Measurements from ENCODE around the gene LINC01488.

LINC01488 gene

GRCh38 chr11:69462106-69462951, 19.1 kb upstream of the LINC01488 start:
- no peak for DNase-seq (ENCODE audit: low read depth, low spot score)
- H3K4me3 ChIP-seq (ENCODE audit: low read length), result no peak overlapping the region

DNA sequence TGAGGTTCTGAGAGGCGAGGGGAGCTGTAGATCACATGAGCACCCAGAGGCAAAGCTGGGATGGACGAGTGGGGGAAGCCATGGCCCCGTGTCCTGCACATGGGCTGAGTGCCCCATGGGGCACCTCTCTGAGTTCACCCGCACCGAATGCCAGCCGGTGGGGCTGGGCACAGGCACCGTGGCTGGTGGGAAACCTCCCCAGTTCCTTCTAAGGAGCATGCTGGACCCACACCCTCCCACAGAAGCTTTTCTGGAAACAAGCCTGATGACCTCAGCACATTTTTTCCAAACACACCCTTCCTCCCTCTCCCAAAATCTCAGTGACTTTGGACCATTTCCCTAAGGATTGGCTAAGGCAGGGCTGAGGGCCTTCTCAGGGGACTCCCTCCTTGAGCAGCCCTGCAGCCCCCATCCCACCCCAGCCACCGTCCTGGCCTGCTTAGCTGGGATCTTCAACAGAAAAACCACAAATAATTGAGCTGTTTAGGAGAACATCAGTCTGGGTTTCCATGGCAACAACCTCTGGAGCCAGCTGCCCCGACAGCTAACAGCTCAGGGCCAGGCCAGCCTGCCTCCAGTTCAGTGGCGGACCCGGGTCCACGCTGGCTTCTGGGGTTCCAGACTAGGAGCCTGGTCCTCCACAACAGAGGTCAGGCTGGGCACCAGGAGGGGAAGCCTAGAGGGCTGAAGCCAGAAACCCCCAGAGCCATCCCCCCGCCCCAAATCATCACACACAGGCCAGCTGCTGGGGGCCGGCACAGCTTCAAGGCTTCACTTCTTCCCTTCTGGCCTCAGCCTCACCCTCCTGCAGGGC, 18.1 kb upstream of the LINC01488 start:
- DNase-seq (ENCODE audit: low read depth, low spot score), result no peak

DNA sequence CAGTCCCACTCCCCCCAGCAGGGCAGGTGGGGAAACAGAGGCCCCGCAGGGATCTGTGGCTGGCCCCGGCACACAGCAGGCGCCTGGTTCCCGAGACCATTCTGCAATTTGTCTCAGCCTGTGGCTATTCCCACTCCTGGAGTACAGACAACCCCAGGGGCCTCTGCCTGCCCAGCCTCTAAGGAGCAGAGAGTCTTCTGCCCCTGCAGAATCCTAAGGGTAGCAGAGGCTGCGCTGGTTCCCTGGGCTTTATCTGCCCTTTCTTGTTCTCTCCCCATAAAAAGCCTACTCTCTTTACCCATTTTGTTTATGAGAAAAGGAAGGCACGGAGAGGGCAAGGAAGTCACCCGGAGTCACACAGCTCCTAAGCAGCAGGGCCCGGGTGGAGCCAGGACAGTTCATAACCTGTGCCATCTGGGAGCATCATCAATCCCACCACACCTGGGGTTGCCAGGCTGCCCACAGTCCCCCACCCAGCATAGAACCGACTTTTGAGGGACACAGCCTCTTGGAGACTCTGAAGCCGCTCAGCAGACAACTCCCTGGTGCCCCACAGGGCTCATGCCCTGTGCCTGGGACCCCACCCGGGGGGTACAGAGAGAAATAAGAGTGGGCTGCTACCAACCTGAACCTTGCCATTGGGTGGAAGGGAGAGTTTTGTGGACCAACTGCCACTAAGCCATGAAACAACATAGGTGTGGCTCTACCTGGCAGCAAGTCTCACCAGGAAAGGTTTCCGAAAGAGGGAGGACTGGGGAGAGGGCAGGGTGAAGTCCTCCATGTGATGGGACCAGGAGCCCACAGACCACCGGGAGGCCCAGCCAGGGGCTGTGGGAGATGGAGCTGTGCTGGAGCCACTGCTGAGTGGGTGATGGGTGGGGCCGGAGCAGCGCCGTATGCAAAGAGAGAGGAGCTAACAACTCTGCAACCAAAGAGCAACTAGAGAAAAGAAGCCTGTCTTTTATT, 17.2 kb upstream of the LINC01488 start:
- DNase-seq (ENCODE audit: low read depth, low spot score), result no peak
- H3K4me3 ChIP-seq (ENCODE audit: low read length), result no peak overlapping the region

More for the DNA sequence above, 18.1 kb upstream of the LINC01488 start:
- H3K4me3 ChIP-seq (ENCODE audit: low read length), result no peak overlapping the region

DNA sequence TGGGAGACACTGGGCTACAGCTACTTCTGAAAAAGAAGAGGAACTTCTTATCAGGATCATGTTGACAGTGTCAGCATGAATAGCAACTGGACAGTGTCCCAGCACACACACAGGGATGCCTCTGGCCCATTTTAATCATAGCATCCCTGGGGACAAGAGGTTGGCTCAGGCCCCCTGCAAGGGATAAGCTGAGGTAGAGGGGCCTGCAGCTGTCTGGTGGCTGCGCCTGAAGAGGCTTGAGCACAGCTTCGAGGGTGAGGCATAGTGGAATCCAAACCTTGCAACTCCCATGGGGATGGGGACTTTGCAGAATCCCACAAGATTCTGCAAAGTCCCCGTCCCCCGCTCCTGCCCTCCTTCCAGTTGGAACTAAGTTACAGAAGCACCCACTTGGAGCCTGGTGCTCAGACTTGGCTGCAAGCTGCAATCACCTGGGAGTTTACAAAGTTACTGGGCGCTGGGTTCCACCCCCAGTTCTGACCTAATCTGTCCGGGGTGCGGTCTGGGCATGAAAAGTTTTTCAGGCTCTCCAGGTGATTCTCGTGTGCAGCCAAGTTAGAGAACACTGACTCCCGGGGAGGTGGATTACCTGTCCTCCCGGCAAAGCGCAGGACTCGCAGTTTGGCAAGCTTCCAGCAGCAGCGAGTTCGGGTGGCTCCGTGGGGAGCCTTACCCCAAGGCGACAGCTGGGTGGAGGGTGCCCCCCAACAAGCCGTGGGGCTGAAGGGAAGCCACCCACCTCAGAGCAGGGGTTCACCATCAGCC, 16.0 kb upstream of the LINC01488 start:
- no peak for DNase-seq (ENCODE audit: low read depth, low spot score)

GRCh38 chr11:69466039-69466438, 15.4 kb upstream of the LINC01488 start:
- no peak for DNase-seq (ENCODE audit: low read depth, low spot score)
- no peak overlapping the region for H3K4me3 ChIP-seq (ENCODE audit: low read length)

More for the DNA sequence above, 16.0 kb upstream of the LINC01488 start:
- H3K4me3 ChIP-seq (ENCODE audit: low read length), result no peak overlapping the region

- no peak for DNase-seq (ENCODE audit: low read depth, low spot score)
- no peak overlapping the region for H3K4me3 ChIP-seq (ENCODE audit: low read length)
Observed at GRCh38 chr11:69467196-69467595, 14.3 kb upstream of the LINC01488 start.

GRCh38 chr11:69467646-69468045, 13.8 kb upstream of the LINC01488 start:
- DNase-seq (ENCODE audit: low read depth, low spot score), result no peak
- H3K4me3 ChIP-seq (ENCODE audit: low read length), result no peak overlapping the region

GRCh38 chr11:69468221-69468620, 13.2 kb upstream of the LINC01488 start:
- no peak for DNase-seq (ENCODE audit: low read depth, low spot score)
- no peak overlapping the region for H3K4me3 ChIP-seq (ENCODE audit: low read length)

DNA sequence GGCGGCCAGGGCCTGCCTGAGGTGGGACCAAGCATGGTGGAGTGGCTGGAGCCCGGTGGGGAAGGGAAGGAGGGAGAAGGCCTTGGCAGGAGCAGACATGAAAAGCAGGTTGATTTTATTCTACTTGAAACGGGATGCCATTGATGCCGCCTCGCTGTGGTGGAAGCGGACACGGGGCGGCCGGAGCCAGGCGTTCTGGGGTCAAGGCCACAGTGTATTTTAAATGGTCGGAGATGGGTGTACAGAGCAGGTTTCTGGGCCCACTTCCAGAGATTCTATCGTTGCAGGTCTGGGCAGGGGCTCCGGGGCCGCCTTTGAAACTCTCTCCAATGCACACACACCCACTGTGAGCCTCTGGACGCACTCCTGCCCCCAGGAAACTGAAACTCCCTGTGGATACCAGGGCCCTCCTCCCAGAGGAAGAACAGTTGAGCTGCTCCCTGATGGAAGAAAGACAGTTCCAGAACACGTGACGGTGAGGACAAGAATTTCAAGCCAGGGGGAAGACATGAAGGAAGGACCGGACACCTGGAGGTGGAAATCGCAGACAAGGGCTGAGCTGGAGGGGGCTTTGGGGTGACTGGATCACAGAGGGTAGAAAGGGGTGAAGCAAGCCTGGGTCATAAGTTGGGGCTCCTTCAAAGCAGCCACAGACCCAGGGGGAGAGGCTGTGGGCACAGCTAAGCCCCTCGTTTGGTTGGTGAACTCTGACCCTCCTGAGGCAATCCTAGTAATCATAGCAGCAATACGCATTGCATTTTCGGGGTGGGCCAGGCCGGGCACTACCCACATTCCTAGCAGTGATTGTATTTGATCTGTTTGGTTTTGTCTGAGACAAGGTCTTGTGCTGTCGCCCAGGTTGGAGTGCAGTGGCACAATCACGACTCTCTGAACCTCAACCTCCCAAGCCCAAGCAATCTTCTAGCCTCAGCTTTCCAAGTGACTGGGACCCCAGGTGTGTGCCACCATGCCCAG, 12.3 kb upstream of the LINC01488 start:
- DNase-seq (ENCODE audit: low read depth, low spot score), result no peak
- H3K4me3 ChIP-seq (ENCODE audit: low read length), result no peak overlapping the region

- no peak for DNase-seq (ENCODE audit: low read depth, low spot score)
- H3K4me3 ChIP-seq (ENCODE audit: low read length), result no peak overlapping the region
Observed at GRCh38 chr11:69470301-69470700, 11.2 kb upstream of the LINC01488 start.

DNA sequence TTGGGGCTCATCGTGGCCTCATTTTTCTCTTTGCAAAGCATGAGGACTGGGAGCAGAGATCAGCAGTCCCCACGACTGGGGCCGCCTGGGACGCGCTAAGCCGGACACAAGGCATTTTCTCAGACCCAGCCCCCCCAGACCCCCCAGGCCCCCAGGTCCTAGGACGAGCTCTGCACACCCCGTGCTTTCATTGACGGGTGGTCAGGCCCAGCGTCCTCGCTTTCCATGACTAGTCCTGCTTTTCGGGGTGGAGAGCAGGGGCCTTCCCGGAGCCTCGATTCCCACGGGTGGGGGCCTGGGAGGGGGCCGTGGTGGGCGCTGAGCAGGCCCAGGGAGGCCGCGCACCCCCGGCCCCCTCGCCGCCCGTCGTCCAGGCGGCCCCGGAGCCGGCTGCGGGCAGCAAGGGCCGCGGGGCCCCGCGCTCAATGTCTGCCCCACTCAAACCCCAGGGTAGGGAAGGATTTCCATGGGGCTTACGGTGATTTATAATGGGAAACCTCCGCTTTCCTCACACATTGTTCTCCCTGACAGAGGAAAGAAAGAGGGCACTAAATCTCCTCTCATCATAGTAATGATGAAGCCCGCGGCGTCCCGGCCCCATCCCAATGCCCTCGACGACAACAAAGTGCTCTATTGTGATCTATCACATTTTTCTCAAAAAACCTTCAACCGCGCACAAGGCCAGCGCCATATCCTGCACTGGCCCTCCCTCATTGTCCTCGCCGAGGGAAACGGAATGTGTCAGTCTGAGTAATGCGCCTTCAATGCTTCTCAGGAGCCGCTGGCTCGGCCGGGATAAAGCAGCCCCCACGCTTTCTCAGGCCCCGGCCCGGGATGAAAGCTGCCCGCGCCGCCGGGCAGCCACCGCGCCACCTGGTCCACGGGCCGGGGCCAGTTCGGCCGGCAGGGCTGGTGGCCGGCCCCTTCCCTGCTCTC, 10.4 kb upstream of the LINC01488 start:
- no peak overlapping the region for H3K4me3 ChIP-seq (ENCODE audit: low read length)
- DNase-seq (ENCODE audit: low read depth, low spot score), result no peak

DNA sequence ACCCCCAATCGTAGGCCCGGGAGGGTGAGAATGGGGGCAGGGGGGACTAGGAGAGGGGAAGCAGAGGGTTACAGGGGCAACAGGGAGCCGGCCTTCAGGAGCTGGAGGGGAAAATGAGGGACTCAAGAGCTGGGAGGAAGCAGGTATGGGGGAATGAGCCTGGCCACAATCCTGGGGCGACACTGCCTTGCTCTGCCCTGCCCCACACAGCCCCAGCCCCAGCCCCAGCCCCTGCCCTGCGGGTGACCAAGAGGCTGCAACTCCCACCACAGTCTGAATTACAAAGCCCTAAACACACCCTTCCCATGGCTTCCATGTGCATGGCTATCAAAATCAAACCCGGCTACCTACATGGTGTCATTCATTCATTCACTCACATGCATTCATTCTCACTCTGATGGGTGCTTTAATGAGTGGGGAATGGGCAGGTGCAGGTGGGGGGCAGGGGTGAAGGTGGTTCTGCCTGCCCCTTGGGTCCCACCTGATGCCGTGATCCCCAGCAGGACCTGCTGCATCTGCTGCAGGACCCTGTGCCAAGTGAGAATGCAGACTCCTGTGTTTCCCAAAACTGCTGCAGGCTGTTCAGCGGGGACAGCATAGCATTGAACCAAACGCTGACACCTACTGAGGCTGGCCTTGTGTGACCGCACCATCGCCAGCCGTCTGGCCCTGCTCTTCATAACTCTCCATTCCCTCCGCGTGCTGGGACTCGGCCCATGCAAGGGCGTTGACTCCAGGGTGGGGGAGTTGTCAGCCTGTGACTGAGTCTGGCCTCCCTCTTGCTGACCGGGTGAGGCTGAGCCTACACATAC, 9.5 kb upstream of the LINC01488 start:
- H3K4me3 ChIP-seq (ENCODE audit: low read length), result no peak overlapping the region
- DNase-seq (ENCODE audit: low read depth, low spot score), result no peak

DNA sequence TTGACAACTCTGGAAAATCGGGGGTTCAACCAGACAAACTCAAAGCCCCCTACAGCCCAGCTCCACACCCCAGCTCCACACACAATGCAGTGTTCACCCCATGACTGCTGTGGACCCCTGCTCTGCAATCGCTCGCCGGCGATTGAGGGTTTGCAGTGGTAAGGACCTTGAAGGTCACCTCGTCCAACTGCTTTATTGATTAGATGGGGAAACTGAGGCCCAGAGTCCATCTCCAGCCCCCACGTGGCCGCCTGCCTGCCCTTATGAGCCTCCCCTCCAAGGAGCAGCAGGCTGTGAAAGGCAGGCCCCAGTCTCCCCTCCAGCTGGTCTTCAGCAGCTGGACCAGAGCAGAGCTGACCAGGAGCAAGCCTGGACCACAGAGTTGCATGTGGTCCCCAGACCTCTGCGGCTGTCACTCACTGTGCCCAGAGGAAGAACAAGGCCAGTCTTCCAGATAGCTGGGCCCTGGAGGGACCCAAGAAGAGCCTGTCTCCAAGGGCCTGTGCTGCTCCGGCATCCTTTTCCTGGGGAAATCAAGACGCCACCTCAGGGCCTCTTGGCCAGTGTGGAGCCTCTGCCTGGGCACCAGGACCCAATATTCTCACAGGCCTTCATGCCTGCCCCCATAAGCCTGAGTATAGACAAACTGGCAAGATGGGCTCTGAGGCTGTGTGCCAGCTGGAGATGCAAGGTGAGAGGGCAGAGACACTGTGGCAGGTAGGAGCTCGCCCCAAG, 8.8 kb upstream of the LINC01488 start:
- H3K4me3 ChIP-seq (ENCODE audit: low read length), result no peak overlapping the region
- no peak for DNase-seq (ENCODE audit: low read depth, low spot score)

DNA sequence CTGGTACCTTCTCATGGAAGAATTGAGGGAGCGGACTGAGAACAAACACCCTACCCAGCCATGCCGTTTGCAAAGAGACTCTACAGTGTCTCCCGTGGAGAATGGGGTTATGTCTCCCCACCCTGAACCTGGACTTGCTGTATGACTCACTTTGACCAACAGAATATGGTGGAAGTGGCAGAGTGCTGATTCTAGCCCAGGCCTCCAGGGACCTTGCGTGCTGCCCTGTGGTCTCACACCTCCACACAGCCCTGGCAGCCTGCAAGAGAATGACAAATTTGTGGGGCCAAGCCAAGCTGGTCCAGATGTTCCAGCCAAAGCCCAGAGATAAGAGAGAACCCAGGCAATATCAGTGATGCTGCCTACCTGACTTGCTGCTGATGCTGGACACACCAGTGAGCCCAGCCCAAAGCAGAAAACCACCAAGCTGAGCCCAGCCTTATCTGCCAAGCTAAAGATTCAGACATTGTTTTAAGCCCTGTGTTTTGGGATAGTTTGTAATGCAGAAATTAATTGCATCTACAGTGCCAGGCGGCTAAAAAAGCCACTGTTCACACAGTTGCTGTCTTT, 8.1 kb upstream of the LINC01488 start:
- no peak for DNase-seq (ENCODE audit: low read depth, low spot score)
- H3K4me3 ChIP-seq (ENCODE audit: low read length), result no peak overlapping the region

DNA sequence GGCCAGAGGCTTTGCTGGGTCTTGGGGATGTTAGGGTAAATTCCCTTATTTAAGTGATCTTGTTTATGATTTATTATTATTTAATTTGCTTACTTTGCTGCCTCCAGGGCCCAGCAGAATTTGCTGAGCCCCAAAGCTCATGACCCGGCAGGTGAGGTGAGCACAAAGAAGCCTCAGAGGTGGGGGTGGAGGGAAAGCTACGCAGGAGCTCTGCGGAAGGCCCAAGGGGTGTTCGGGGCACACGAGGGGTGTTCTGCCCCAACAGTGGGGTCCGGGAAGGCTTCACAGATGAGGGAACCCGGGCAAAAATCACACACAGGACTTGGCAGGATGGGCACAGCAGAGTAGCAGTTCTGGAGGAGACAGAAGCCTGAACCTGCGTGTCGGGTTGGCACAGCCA, 6.7 kb upstream of the LINC01488 start:
- no peak overlapping the region for H3K4me3 ChIP-seq (ENCODE audit: low read length)
- no peak for DNase-seq (ENCODE audit: low read depth, low spot score)

Measured in Jurkat, Clone E6-1 (cell line).